Activated CD4-positive, alpha-beta T cell treated with anti-CD3 and anti-CD28 coated beads, Interleukin-2, Interleukin-6, amounts not matched to agents 100 ng/mL and 50 ng/mL, durations not matched to agents 16 hours and 8 hours (primary cell): ENCODE measurements around the gene ROR1.

Source experiments
- DNase-seq: peaks from one replicate; pipeline ENCODE4 v3.0.0-alpha.2; 2020

Gene ROR1

DNA sequence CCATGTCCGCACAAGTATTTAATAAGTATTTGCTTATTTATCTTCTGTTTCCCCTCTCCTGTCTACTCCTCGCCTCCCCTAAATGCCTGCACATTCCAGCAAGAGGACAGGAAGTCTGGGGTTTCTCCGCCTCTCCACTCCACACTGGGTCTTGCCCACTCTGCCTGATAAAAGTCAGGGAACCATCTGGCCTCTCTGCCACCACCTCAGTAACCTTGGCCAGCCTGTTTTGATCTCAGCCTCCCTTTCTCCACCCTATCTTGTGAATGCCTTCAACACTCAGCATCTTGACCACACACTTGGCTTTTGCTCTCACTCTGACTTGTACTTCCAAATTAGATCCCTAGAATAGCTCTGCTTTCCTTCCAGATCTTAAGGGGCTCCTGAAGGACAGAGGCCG lies 264.3 kb downstream of the ROR1 start:
- no peak for DNase-seq

DNA sequence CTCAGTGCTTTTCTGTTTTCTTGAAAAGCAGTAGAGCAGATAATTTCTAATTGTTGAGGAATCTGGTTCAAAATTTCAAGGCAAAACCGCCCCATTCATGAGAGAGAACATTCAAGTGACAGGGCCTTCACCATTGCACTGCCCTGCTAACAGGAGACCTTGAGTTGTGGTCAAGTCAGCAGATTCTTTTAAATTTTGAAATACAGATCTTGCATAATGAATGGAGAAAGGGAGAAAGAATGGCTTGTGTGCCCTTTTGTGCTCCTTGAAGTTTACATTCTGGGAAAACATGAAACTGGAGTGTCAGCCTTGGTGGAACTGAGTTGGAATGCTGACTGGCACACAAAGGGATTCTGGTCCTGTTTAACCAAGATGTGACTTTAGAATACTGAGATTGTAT lies 265.1 kb downstream of the ROR1 start:
- DNase-seq, result no peak

DNA sequence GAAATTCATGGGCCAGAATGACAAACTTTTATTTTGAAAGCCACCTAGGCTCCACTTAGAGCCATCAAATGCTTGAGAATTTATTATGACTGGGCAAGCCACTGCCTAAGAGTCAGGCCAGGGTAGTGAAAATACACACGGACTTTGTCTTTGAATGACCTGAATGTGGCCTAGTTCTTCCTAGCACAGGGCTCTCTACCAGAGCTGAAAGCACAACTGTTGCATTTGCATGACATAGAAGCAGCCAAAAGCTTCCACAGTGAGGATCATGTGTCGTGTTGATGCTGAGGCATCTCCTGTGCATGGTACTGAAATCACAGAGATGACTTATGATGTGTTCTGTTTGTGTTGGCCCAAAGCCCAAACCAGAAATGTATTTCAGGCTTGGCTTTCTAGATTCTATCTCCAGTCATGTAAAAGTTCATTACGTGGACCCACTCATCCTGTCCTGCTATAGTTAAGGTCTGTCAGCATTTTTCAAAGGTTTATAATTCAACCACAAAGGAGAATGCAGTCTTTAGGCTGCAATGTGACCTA lies 265.6 kb downstream of the ROR1 start:
- DNase-seq, result no peak

DNA sequence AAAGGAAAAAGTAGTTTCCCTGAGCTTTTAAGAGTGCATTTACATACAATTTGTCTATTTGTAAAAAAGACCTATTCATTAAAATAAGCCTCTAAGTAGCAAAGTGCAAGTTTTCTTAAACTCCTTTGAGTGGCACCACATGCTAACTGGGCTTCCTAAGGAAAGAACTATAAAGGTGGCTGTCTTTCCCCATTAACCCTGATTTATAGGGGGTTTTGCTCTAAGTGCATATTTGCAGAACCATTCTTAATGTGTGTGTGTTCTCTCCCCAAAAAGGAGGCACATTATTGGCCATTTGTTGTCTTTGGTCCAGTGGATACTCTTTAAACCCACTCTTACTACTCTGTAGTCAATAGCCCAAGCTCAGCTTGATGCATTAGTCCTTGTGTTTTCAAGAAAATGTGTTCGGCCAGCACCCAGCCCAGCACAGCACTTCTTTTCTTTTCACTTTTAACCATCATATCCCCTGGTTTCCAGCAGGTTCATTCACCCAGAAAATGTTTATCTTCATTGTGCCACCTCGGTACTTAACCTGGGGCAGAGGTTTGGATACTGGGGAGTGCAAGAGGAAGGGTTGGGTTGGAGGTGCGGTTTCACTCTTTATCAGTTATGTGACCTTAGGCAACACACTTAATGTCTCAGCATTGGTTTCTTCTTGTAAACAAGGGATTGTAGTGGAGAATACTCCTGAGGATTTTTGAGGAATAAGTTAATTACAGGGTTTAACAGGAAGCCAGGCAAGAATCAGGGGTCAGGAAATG lies 267.7 kb downstream of the ROR1 start:
- no peak for DNase-seq

DNA sequence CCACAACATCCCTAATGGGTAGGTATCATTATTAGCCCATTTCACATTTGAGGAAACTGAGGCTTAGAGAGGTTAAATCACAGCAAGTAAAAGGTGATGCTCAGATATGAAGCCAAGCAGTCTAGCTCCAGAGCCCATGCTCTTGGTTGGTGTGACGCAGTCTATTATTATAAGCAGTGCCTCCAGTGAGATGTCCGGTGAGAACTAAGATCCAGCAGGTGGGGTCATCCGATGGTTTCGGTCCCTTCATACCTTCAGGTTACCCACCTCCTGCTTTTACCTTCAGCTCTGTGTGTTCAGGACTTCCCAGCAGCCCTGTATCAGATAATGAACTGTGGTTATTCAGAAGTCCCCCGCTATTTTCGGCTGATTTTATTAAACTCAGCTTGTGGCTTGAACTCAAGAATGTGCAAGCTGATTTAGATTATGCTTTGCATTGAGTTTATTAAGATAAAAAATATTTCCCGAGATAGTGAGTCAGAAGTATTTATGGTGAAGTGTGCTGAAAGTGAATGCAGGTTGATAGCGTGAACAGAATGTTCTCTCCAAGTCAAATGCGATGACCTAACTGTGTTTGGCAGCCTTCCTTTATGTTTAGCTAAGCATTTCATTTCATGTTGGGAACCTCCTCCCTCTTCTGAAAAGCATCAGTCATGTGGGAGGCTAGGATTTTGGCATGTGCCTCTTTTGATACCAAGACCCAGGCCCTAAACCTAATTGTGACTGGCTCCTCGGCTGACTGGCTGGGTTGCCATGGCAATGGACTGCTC lies 268.7 kb downstream of the ROR1 start:
- DNase-seq, result no peak

DNA sequence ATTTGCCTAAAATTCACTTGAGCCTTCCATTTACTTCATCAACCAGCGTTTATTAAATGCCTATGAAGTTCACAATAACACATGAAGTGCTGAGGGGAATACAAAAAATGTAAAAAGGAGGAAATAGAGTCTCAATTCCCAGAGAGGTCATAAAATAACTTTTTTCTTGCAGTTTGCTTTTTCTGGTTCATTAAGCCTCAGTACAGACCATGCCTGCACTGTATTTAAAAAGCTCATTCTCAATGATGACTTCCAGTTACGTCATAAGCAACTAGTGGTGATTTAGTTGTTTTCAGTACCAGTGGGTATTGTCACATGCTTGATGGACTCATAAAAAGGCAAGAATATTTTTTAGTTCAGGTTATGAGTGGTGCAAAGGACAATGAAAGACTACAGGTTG lies 269.5 kb downstream of the ROR1 start:
- DNase-seq, result no peak

- DNase-seq, result no peak
Observed at GRCh38 chr1:64043976-64044375, 270.2 kb downstream of the ROR1 start.

DNA sequence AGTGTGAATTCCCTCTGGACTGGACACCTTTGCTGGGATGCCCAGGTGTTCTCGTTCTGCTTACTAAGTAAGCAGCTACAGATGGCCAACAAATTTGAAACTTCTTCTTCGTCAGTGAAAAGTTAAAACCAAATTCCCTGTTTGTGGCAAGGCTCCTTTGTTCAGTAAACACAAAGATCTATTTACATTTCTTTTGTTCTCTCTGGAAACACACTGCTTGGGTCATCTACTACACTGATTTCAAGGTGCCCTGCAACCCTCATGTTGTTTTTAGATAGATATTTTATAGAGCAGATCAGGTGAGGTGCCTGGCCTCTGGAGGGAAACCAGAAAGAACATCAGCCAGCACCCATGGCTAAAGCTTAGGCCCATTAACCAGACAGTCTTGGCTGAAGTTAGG lies 272.4 kb downstream of the ROR1 start:
- no peak for DNase-seq

DNA sequence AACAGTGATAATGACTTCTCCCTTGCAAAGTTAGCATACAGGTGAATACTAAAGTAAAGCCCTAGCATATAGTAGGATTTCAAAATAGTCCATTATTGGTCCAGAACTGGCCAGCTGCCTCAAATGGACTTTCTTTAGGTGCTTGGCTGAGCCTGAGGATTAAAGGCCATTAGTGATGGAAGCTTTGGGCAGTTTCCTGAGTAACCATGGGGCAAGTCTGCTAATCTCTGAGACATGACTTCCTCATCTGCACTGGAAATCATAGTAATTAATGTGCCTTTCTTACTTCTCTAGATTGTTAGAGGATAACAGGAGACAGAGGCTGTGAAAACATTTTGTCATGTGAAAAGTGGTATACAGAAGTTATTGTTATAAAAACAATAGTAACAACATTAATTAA lies 273.1 kb downstream of the ROR1 start:
- DNase-seq, result no peak

- DNase-seq, result no peak
Observed at GRCh38 chr1:64047549-64047996, 273.8 kb downstream of the ROR1 start.

GRCh38 chr1:64049900-64050540 lies 276.2 kb downstream of the ROR1 start:
- no peak for DNase-seq

DNA sequence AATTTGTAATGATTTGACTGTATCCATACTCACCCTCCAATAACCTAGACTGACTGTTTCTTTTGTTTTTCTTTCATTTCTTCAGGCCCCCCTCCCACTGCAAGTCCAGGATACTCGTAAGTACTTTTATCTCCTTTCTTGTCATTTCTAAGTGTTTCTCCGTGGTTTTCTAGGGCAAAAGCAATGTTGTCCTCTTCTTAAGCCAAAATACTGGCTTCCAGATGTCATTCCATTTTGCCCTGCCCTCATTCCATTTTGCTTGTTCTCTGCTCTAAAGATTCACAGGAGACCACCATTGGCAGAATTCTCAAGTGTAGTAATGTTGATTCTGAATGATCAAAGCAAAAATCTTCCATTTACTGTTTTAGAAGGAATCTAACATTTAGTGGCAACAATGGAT lies 276.8 kb downstream of the ROR1 start:
- no peak for DNase-seq

DNA sequence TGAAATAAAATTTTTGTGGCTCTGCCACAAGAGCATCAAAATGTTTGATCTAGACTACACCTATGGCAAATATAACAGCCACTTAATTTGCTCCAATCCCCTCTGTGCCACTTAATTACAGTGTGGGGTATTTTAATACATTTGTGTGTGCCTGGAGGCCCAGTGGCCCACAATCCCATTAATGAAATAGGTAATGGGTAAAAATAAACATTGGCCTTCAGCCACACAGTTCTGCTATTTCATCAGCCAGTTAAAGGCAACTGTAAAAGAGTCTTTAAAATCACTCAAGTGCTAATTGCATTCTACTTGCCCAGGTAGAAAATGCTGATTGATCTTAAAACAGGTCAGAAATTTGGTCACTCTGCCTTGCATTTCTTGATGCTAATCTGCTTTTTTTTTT lies 278.0 kb downstream of the ROR1 start:
- DNase-seq, result no peak

- no peak for DNase-seq
Observed at GRCh38 chr1:64052777-64053176, 279.0 kb downstream of the ROR1 start.

DNA sequence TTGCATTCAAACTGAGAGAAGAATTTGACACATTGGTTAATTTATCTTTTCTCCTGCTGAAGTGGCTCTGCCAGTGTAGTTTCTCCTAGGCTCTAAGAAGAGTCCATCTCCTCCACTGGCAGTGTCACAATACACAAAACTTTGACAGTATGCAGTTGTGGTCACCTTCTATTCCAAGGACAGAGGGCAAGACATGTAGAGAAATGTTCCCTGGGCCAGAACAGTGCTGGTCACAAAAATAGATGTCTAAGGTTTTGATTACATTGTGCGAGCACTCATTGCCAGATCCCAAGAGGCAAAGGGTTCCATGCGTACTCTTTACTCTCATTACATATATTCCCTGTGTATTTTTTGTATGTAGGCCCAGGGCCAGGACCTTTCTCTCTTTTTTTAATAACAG lies 281.5 kb downstream of the ROR1 start:
- no peak for DNase-seq

- no peak for DNase-seq
Observed at GRCh38 chr1:64059556-64059955, 285.7 kb downstream of the ROR1 start.

GRCh38 chr1:64060611-64061302 lies 286.9 kb downstream of the ROR1 start:
- DNase-seq, result no peak

- DNase-seq, result no peak
Observed at GRCh38 chr1:64061430-64062104, 287.8 kb downstream of the ROR1 start.

GRCh38 chr1:64062529-64062928 lies 288.7 kb downstream of the ROR1 start:
- DNase-seq, result no peak

- DNase-seq, result no peak
Observed at GRCh38 chr1:64062941-64063581, 289.2 kb downstream of the ROR1 start.

GRCh38 chr1:64065571-64065970 lies 291.8 kb downstream of the ROR1 start:
- no peak for DNase-seq
